Measurements from ENCODE around the gene MLLT11. TPM values are rescaled to one million over a fixed set of nuclear protein-coding genes. Genes with fewer than 3 reads are reported as not detected.

MLLT11 gene
- total and polyA plus RNA-seq, 10 of the 15 experiments (the other 5 are each of a cell fraction or from before 2014, with no cell fraction given): 6.2 to 27.3 (median 9.2) TPM

DNA sequence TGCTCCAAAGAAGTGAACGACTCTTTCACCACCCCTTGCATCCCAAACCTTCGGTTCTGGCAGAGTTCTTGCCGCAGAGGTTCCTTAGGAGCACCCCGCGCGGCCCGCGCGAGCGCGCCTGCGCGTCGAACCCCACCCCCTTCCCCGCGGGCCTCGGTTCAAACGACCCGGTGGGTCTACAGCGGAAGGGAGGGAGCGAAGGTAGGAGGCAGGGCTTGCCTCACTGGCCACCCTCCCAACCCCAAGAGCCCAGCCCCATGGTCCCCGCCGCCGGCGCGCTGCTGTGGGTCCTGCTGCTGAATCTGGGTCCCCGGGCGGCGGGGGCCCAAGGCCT lies 12.6 kb upstream of the MLLT11 start, which contains the start of gene C1orf56 (continued):
- TF ChIP-seq NFYB (IDR thresholded peaks at IDR 0.05; ENCODE audit: insufficient read depth, low read depth, low read length): no peak

DNA sequence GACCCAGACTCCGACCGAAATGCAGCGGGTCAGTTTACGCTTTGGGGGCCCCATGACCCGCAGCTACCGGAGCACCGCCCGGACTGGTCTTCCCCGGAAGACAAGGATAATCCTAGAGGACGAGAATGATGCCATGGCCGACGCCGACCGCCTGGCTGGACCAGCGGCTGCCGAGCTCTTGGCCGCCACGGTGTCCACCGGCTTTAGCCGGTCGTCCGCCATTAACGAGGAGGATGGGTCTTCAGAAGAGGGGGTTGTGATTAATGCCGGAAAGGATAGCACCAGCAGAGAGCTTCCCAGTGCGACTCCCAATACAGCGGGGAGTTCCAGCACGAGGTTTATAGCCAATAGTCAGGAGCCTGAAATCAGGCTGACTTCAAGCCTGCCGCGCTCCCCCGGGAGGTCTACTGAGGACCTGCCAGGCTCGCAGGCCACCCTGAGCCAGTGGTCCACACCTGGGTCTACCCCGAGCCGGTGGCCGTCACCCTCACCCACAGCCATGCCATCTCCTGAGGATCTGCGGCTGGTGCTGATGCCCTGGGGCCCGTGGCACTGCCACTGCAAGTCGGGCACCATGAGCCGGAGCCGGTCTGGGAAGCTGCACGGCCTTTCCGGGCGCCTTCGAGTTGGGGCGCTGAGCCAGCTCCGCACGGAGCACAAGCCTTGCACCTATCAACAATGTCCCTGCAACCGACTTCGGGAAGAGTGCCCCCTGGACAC lies 12.1 kb upstream of the MLLT11 start:
- peaks cover 8% of the 10 kb centered on the region; the same call in 1 of the 2 replicates for H3K4me1 ChIP-seq (ENCODE audit: control insufficient read depth, insufficient read depth, low read length)
- ChIA-PET POLR2A (interaction anchor here (0.9 to 5.6 kb wide), 3 partner anchors 9 to 22 kb away, joined by 3 to 65 read pairs (median 4); partner anchors contain the start of genes CDC42SE1, GABPB2 and MLLT11), CTCF (interaction anchor here (0.6 to 9.5 kb wide), 16 partner anchors 9 to 956 kb away, joined by 3 to 76 read pairs (median 4); partner anchors contain the start of genes CDC42SE1, GABPB2, MINDY1 and MLLT11), RAD21 (ENCODE audit: unreplicated experiment) (interaction anchor here (0.8 to 2.2 kb wide), 5 partner anchors 10 to 109 kb away, joined by 3 to 12 read pairs (median 6); partner anchors contain the start of genes MINDY1 and TNFAIP8L2), SMC1A (ENCODE audit: uncharacterized antibody, unreplicated experiment) (interaction anchor here (0.6 to 2.8 kb wide), 6 partner anchors 8 to 53 kb away, joined by 3 to 9 read pairs (median 6); partner anchors contain the start of gene MLLT11)
- FAIRE-seq: peak; percentile 68
- 6% methylated on average over 48 of the region's 48 CpGs for WGBS (ENCODE audit: insufficient coverage, insufficient replicate concordance, low lambda C conversion rate, missing lambda C conversion rate)
- in situ Hi-C loops (cut with MboI) (no loop called here), intact Hi-C loops (cut with micrococcal nuclease; ENCODE audit: unreplicated experiment) (no loop called here)
- no peak for DNase-seq (ENCODE audit: low read depth, low spot score)
- peak overlapping the region; percentile 66 for H3K9ac ChIP-seq (ENCODE audit: control insufficient read depth, insufficient read depth, low read length)
- H3K79me2 ChIP-seq (ENCODE audit: control insufficient read depth, insufficient read depth, low read length): no peaks in the 10 kb centered on the region
- H3K9me3 ChIP-seq (replicated peaks; ENCODE audit: control insufficient read depth, insufficient read depth, low read length): no peaks in the 10 kb centered on the region
- H3K36me3 ChIP-seq (ENCODE audit: control insufficient read depth in 2 of 2, insufficient read depth in 2 of 2, low read length in 1 of 2): peaks cover 3 to 13% of the 10 kb centered on the region in 2 experiments
- no peaks in the 10 kb centered on the region for H3K27me3 ChIP-seq (replicated peaks in 1 of 2; ENCODE audit: control insufficient read depth in 2 of 2, insufficient read depth in 2 of 2, low read length in 1 of 2)
- peak; percentile 85 for ATAC-seq
- H3K4me3 ChIP-seq: peak overlapping the region; percentile 87
- peak overlapping the region; percentile 82 for H2AFZ ChIP-seq (ENCODE audit: control insufficient read depth, low read depth, low read length)
- H3K4me2 ChIP-seq (ENCODE audit: control insufficient read depth, insufficient read depth): peak overlapping the region; percentile 99
- H3K27ac ChIP-seq (ENCODE audit: control insufficient read depth, insufficient read depth): peak overlapping the region; percentile 49
- H4K20me1 ChIP-seq (ENCODE audit: control insufficient read depth, insufficient read depth): no peaks in the 10 kb centered on the region; the same call in 1 of the 2 replicates
- TSS peak; percentile 88 for BruUV-seq (replicated peaks)
- TF ChIP-seq LARP7 (IDR thresholded peaks at IDR 0.05): no peak
- TF ChIP-seq PML (IDR thresholded peaks at IDR 0.05; ENCODE audit: low read length): no peak
- no peak for TF ChIP-seq TAF1 (IDR thresholded peaks at IDR 0.05; ENCODE audit: borderline replicate concordance, low read depth, low read length)
- TF ChIP-seq ZZZ3 (IDR thresholded peaks at IDR 0.05; ENCODE audit: control insufficient read depth, insufficient read length, low read depth): no peak
- 0 out of 4 replicates have a peak, but pooled peaks of 1 of the 2 experiments have one; percentile 9 for TF ChIP-seq BHLHE40 (IDR thresholded peaks at IDR 0.05; ENCODE audit: borderline replicate concordance in 1 of 2, low read depth in 2 of 2, low read length in 1 of 2)
- no peak for TF ChIP-seq ZNF622 (IDR thresholded peaks at IDR 0.05)
- no peak for TF ChIP-seq RELA (IDR thresholded peaks at IDR 0.05; ENCODE audit: borderline replicate concordance, partially characterized antibody)
- peak; percentile 77; the same call in 1 of the 2 replicates for TF ChIP-seq POLR2A (IDR thresholded peaks at IDR 0.05; ENCODE audit: low read depth, low read length)
- no peak for TF ChIP-seq RB1 (IDR thresholded peaks at IDR 0.05; ENCODE audit: borderline replicate concordance)
- TF ChIP-seq FOXM1 (IDR thresholded peaks at IDR 0.05; ENCODE audit: low read depth, low read length): no peak
- TF ChIP-seq, protein P1, sequence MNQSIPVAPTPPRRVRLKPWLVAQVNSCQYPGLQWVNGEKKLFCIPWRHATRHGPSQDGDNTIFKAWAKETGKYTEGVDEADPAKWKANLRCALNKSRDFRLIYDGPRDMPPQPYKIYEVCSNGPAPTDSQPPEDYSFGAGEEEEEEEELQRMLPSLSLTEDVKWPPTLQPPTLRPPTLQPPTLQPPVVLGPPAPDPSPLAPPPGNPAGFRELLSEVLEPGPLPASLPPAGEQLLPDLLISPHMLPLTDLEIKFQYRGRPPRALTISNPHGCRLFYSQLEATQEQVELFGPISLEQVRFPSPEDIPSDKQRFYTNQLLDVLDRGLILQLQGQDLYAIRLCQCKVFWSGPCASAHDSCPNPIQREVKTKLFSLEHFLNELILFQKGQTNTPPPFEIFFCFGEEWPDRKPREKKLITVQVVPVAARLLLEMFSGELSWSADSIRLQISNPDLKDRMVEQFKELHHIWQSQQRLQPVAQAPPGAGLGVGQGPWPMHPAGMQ (IDR thresholded peaks at IDR 0.05; ENCODE audit: borderline replicate concordance): no peak
- TF ChIP-seq, protein P2, sequence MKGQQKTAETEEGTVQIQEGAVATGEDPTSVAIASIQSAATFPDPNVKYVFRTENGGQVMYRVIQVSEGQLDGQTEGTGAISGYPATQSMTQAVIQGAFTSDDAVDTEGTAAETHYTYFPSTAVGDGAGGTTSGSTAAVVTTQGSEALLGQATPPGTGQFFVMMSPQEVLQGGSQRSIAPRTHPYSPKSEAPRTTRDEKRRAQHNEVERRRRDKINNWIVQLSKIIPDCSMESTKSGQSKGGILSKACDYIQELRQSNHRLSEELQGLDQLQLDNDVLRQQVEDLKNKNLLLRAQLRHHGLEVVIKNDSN (IDR thresholded peaks at IDR 0.05; ENCODE audit: borderline replicate concordance, extremely low read length, insufficient read depth, low read depth, low read length): no peak
- no peak; the same call in 1 of the 2 replicates for TF ChIP-seq RUNX3 (IDR thresholded peaks at IDR 0.05; ENCODE audit: low read length)
- TF ChIP-seq, protein P3, sequence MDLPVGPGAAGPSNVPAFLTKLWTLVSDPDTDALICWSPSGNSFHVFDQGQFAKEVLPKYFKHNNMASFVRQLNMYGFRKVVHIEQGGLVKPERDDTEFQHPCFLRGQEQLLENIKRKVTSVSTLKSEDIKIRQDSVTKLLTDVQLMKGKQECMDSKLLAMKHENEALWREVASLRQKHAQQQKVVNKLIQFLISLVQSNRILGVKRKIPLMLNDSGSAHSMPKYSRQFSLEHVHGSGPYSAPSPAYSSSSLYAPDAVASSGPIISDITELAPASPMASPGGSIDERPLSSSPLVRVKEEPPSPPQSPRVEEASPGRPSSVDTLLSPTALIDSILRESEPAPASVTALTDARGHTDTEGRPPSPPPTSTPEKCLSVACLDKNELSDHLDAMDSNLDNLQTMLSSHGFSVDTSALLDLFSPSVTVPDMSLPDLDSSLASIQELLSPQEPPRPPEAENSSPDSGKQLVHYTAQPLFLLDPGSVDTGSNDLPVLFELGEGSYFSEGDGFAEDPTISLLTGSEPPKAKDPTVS (IDR thresholded peaks at IDR 0.05; ENCODE audit: low read depth, low read length): no peak
- TF ChIP-seq GATAD2B (conservative IDR thresholded peaks at IDR 0.05; ENCODE audit: low read depth): peak; percentile 19; the same call in 1 of the 2 replicates
- peak; percentile 3; the same call in 1 of the 2 replicates for TF ChIP-seq EED (IDR thresholded peaks at IDR 0.05; ENCODE audit: low read depth)
- TF ChIP-seq JUND (IDR thresholded peaks at IDR 0.05; ENCODE audit: low read depth, low read length): no peak
- no peak for TF ChIP-seq ZBED1 (IDR thresholded peaks at IDR 0.05; ENCODE audit: borderline replicate concordance)

All from GM12878 (cell line).